ENCODE results near the gene PRXL2A. TPM values are rescaled to one million over a fixed set of nuclear protein-coding genes. Genes with fewer than 3 reads are reported as not detected.
A peak's percentile ranks its signal among the peaks of the same experiment; 100 is the strongest.
"Not testable (repeated sequence)": the region's sequence is repeated elsewhere in the genome, so short reads cannot be mapped to it uniquely, and the experiment has no call there.

The PRXL2A gene, protein sequence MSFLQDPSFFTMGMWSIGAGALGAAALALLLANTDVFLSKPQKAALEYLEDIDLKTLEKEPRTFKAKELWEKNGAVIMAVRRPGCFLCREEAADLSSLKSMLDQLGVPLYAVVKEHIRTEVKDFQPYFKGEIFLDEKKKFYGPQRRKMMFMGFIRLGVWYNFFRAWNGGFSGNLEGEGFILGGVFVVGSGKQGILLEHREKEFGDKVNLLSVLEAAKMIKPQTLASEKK
- 10 to 100 TPM in 2 of 6 donors, 1 to 10 TPM in 4; 2.5 to 13.9 (median 8.3) TPM for polyA plus RNA-seq (ENCODE audit: low read depth in 6 of 6)

- peak; percentile 80 for DNase-seq
- Mint-ChIP-seq H3K36me3 (no peaks in the 10 kb centered on the region), H3K4me3 (peak within 1 kb of the TSS; percentile 88 to 97 (median 93)), H3K9me3 (no peaks in the 10 kb centered on the region), H3K27me3 (no peaks in the 10 kb centered on the region), H3K27ac (peak within 1 kb of the TSS; percentile 55 to 87 (median 75)), H3K4me1 (peaks cover 13 to 17% (median 14%) of the 10 kb centered on the region in 3 donors)
- peak; percentile 96 to 97 for ATAC-seq (ENCODE audit: low read depth in 2 of 2)
Observed at GRCh38 chr10:80408242-80409101, at the start of gene PRXL2A. TSS of gene PRXL2A (plus strand) at chr10:80408551. CDS start at chr10:80420468, 11,917 bp downstream.

DNA sequence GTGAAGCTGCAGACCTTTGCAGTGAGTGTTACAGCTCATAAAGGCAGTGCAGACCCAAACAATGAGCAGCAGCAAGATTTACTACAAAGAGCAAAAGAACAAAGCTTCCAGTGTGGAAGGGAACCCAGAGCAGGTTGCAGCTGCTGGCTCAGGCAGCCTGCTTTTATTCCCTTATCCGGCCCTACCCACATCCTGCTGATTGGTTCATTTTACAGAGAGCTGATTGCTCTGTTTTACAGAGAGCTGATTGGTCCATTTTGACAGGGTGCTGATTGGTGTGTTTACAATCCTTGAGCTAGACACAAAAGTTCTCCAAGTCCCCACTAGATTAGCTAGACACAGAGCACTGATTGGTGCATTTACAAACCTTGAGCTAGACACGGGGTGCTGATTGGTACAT, 49.4 kb upstream of the PRXL2A start:
- not testable (repeated sequence) for H3K36me3 Mint-ChIP-seq; H3K27ac Mint-ChIP-seq; DNase-seq; H3K4me3 Mint-ChIP-seq; H3K9me3 Mint-ChIP-seq; ATAC-seq (ENCODE audit: low read depth in 2 of 2)
- peaks cover 9 to 15% (median 12%) of the 10 kb centered on the region in 3 donors for H3K4me1 Mint-ChIP-seq
- H3K27me3 Mint-ChIP-seq: peaks cover 22 to 38% (median 31%) of the 10 kb centered on the region in 3 donors

DNA sequence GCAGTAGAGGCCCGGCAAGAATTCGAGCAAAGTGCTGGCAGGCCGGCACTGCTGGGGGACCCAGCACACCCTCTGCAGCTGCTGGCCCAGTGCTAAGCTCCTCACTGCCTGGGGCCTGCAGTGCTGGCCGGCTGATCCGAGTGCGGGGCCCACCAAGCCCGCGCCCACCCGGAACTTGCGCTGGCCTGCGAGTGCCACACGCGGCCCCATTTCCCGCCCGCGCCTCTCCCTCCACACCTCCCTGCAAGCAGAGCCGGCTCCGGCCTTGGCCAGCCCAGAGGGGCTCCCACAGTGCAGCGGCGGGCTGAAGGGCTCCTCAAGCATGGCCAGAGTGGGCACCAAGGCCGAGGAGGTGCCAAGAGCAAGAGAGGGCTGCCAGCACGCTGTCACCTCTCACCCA, 48.7 kb upstream of the PRXL2A start:
- peaks cover 9 to 15% (median 12%) of the 10 kb centered on the region in 3 donors for H3K4me1 Mint-ChIP-seq
- no peak for ATAC-seq (ENCODE audit: low read depth in 2 of 2)
- H3K4me3 Mint-ChIP-seq: no peak overlapping the region
- H3K36me3 Mint-ChIP-seq: peaks cover 0 to 5% of the 10 kb centered on the region in 2 donors
- peaks cover 19 to 38% (median 31%) of the 10 kb centered on the region in 3 donors for H3K27me3 Mint-ChIP-seq
- DNase-seq: no peak
- H3K27ac Mint-ChIP-seq: no peak overlapping the region
- peaks cover 0 to 6% (median 0%) of the 10 kb centered on the region in 7 donors for H3K9me3 Mint-ChIP-seq

DNA sequence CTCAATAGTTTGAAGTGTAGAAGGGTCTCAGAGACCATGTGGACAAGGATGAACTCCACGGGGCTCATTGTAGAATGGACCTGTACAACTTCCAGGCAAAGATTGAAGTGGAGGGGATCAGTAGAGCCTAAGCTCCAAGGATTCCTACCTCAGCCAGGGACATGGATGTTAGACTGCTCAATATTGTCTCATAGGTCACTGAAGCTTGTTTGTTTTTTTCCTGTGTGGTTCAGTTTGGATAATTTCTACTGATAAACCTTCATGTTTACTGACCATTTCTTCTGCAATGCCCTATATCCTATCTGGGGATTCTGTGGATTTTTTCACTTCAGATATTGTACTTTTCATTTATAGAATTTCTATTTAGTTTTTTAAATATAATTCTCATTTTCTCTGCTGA, 42.8 kb upstream of the PRXL2A start:
- DNase-seq (no peak), ATAC-seq (ENCODE audit: low read depth in 2 of 2) (no peak)
- H3K27ac Mint-ChIP-seq: no peak overlapping the region
- H3K36me3 Mint-ChIP-seq: peaks cover 18 to 25% of the 10 kb centered on the region in 2 donors
- H3K4me1 Mint-ChIP-seq: no peaks in the 10 kb centered on the region
- peaks cover 0 to 4% (median 0%) of the 10 kb centered on the region in 3 donors for H3K27me3 Mint-ChIP-seq
- H3K4me3 Mint-ChIP-seq: no peak overlapping the region
- H3K9me3 Mint-ChIP-seq: peaks cover 11 to 36% (median 28%) of the 10 kb centered on the region in 7 donors

- peaks cover 15 to 25% of the 10 kb centered on the region in 2 donors for H3K36me3 Mint-ChIP-seq
- no peak for DNase-seq
- ATAC-seq (ENCODE audit: low read depth in 2 of 2): no peak
- H3K9me3 Mint-ChIP-seq: peaks cover 8 to 32% (median 24%) of the 10 kb centered on the region in 7 donors
- no peak overlapping the region for H3K4me3 Mint-ChIP-seq
- no peaks in the 10 kb centered on the region for H3K4me1 Mint-ChIP-seq
- H3K27me3 Mint-ChIP-seq: peaks cover 0 to 4% (median 0%) of the 10 kb centered on the region in 3 donors
- no peak overlapping the region for H3K27ac Mint-ChIP-seq
Observed at GRCh38 chr10:80371467-80371866, 36.9 kb upstream of the PRXL2A start.

DNA sequence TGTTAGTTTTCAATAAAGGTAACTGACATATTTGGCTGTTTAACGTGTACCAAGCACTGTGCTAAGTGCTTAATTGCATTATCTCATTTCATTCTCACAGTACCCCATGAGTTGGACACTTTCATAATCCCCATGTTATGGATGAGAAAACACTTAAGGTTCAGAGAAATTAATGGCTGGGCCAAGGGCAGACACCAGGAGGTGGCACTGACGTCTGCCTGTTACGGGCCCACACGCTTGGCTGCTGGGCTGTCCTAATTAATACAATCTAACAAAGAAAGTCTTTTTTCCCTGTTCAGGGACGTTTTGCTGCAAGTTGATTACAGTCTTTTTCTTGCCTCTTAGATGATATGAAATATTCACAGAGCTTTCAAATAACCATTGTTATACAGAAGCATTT, 35.7 kb upstream of the PRXL2A start:
- Mint-ChIP-seq H3K27me3 (no peaks in the 10 kb centered on the region), H3K27ac (no peak overlapping the region), H3K9me3 (peaks cover 3 to 20% (median 13%) of the 10 kb centered on the region in 7 donors), H3K36me3 (peaks cover 11 to 13% of the 10 kb centered on the region in 2 donors), H3K4me3 (no peak overlapping the region), H3K4me1 (no peaks in the 10 kb centered on the region)
- DNase-seq (no peak), ATAC-seq (ENCODE audit: low read depth in 2 of 2) (no peak)

DNA sequence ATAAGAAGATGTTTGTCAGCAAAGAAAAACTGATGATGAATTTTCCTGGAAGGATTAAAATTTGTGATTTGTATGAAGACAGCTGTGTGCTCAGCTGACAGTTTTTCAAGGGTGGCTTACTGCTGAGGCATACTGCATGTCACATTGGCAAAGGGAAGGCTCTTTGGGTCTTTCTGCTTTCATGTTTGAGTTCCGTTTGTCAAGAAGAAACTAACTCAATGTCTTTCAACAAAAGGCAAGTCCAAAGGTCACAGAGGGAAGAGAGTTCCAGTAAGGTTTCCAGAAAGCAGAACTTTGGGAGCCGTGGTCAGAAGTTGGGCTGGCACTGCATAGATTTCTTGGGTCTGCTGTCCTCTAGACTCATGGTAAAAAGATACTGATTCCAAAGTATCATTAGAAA, 34.8 kb upstream of the PRXL2A start:
- no peak for DNase-seq
- Mint-ChIP-seq H3K4me3 (no peak overlapping the region), H3K4me1 (peaks cover 0 to 6% (median 4%) of the 10 kb centered on the region in 3 donors), H3K9me3 (peaks cover 0 to 15% (median 5%) of the 10 kb centered on the region in 7 donors), H3K36me3 (peaks cover 6 to 8% of the 10 kb centered on the region in 2 donors), H3K27ac (no peak overlapping the region), H3K27me3 (no peaks in the 10 kb centered on the region)
- no peak for ATAC-seq (ENCODE audit: low read depth in 2 of 2)

GRCh38 chr10:80379701-80380100, 28.6 kb upstream of the PRXL2A start:
- peaks cover 0 to 5% (median 0%) of the 10 kb centered on the region in 3 donors for H3K27me3 Mint-ChIP-seq
- no peak overlapping the region for H3K27ac Mint-ChIP-seq
- H3K36me3 Mint-ChIP-seq: no peaks in the 10 kb centered on the region

DNA sequence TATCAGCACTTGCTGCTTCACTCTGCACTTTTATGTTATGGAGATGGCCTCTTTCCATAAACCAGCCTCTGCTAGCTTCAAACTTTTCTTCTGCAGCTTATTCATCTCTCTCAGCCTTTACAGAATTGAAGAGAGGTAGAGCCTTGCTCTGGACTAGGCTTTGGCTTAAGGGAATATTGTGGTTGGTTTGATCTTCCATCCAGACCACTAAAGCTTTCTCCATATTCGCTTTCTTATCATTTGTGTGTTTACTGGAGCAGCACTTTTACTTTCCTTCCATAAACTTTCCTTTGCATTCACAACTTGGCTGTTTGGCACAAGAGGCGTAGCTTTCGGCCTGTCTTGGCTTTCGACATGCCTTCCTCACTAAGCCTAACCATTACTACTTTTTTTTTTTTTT, 28.2 kb upstream of the PRXL2A start:
- ATAC-seq (ENCODE audit: low read depth in 2 of 2): no peak
- H3K36me3 Mint-ChIP-seq: no peaks in the 10 kb centered on the region
- H3K4me1 Mint-ChIP-seq: peaks cover 3 to 14% (median 11%) of the 10 kb centered on the region in 3 donors
- H3K27ac Mint-ChIP-seq: peak overlapping the region in 1 of 6 donors; percentile 75
- no peak for DNase-seq
- H3K27me3 Mint-ChIP-seq: peaks cover 0 to 5% (median 0%) of the 10 kb centered on the region in 3 donors
- H3K4me3 Mint-ChIP-seq: no peak overlapping the region
- peaks cover 0 to 1% (median 0%) of the 10 kb centered on the region in 7 donors for H3K9me3 Mint-ChIP-seq

More at GRCh38 chr10:80379701-80380100, 28.6 kb upstream of the PRXL2A start:
- Mint-ChIP-seq H3K4me1 (peaks cover 3 to 14% (median 11%) of the 10 kb centered on the region in 3 donors), H3K4me3 (no peak overlapping the region), H3K9me3 (peaks cover 0 to 1% (median 0%) of the 10 kb centered on the region in 7 donors)
- DNase-seq (no peak), ATAC-seq (ENCODE audit: low read depth in 2 of 2) (no peak)

- peak; percentile 58 to 70 for ATAC-seq (ENCODE audit: low read depth in 2 of 2)
- Mint-ChIP-seq H3K9me3 (peaks cover 0 to 1% (median 0%) of the 10 kb centered on the region in 7 donors), H3K27ac (peak overlapping the region in 3 of 6 donors; percentile 7 to 60 (median 39))
Observed at GRCh38 chr10:80382989-80383388, 25.4 kb upstream of the PRXL2A start.

GRCh38 chr10:80390740-80391139, 17.6 kb upstream of the PRXL2A start:
- ATAC-seq (ENCODE audit: low read depth in 2 of 2) (no peak), DNase-seq (no peak)
- H3K9me3 Mint-ChIP-seq: no peaks in the 10 kb centered on the region
- peaks cover 5 to 18% (median 8%) of the 10 kb centered on the region in 3 donors for H3K27me3 Mint-ChIP-seq
- H3K27ac Mint-ChIP-seq: no peak overlapping the region
- H3K4me1 Mint-ChIP-seq: no peaks in the 10 kb centered on the region
- no peak overlapping the region for H3K4me3 Mint-ChIP-seq
- no peaks in the 10 kb centered on the region for H3K36me3 Mint-ChIP-seq

More at GRCh38 chr10:80382989-80383388, 25.4 kb upstream of the PRXL2A start:
- peaks cover 0 to 5% (median 0%) of the 10 kb centered on the region in 3 donors for H3K27me3 Mint-ChIP-seq
- peaks cover 3 to 12% (median 11%) of the 10 kb centered on the region in 3 donors for H3K4me1 Mint-ChIP-seq
- no peaks in the 10 kb centered on the region for H3K36me3 Mint-ChIP-seq
- peak overlapping the region in 1 of 8 donors; percentile 30 for H3K4me3 Mint-ChIP-seq
- peak; percentile 39 for DNase-seq

DNA sequence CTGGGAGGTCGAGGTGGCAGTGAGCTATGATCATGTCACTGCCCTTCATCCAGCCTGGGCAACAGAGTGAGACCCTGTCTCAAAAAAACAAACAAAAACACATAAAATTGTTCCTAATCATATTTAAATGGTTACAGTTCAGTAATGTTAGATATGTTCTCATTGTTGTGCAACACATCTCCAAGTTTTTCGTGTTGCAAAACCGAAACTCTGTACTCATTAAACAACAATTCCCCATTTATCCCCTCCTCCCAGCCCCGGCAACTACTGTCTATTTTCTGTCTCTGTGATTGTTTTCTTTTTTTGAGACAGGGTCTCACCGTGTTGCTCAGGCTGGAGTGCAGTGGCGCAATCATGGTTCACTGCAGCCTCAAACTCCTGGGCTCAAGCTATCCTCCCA, 16.1 kb upstream of the PRXL2A start:
- ATAC-seq (ENCODE audit: low read depth in 2 of 2) (no peak), DNase-seq (no peak)
- Mint-ChIP-seq H3K9me3 (no peaks in the 10 kb centered on the region), H3K4me1 (no peaks in the 10 kb centered on the region), H3K36me3 (no peaks in the 10 kb centered on the region), H3K27ac (no peak overlapping the region), H3K4me3 (no peak overlapping the region), H3K27me3 (peaks cover 5 to 23% (median 15%) of the 10 kb centered on the region in 3 donors)

DNA sequence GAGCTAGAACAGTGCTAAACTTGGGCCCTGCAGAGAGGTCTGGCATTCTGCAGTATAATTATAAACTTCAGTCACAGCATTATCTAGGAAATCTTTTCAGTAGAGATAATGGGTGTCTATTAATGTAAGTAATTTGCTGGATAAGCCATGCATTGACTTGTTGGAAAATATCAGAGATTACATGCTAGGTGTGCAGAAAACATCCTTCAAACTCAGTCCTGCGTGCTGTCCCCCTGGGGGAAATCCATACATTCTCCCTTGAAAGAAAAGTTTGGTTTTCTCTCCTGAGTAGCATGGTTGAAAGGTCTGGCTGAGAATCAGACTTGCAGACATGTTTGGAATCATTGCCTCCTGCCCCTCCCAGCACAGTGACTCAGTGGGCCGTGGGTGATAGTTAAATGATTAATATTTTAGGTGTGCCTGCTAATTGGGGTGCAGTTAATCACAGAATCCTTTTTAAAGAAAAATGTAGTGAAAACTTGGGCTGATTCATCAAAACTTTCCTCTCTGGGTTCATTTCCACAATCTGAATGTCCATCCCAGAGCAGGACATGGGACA, 13.9 kb upstream of the PRXL2A start:
- Mint-ChIP-seq H3K36me3 (no peaks in the 10 kb centered on the region), H3K4me1 (no peaks in the 10 kb centered on the region), H3K27me3 (peaks cover 5 to 23% (median 16%) of the 10 kb centered on the region in 3 donors), H3K9me3 (no peaks in the 10 kb centered on the region), H3K27ac (no peak overlapping the region), H3K4me3 (no peak overlapping the region)
- ATAC-seq (ENCODE audit: low read depth in 2 of 2) (no peak), DNase-seq (no peak)

Data from naive B cell (primary cell).